ENCODE results near the gene LMNA.

LMNA gene

DNA sequence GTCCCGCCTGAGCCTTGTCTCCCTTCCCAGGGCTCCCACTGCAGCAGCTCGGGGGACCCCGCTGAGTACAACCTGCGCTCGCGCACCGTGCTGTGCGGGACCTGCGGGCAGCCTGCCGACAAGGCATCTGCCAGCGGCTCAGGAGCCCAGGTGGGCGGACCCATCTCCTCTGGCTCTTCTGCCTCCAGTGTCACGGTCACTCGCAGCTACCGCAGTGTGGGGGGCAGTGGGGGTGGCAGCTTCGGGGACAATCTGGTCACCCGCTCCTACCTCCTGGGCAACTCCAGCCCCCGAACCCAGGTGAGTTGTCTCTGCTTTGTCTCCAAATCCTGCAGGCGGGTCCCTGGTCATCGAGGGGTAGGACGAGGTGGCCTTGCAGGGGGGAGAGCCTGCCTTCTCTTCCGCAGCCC, 24.0 kb downstream of the LMNA start:
- no peaks in the 10 kb centered on the region for H3K79me2 ChIP-seq (ENCODE audit: control insufficient read depth, low read length)
- H3K27ac ChIP-seq (ENCODE audit: low read depth, low read length) = no peak overlapping the region
- no peaks in the 10 kb centered on the region for H3K4me1 ChIP-seq (ENCODE audit: control insufficient read depth, low read length)
- no peaks in the 10 kb centered on the region for H3K27me3 ChIP-seq (ENCODE audit: control insufficient read depth, low read length)
- no peaks in the 10 kb centered on the region for H3F3A ChIP-seq (ENCODE audit: control insufficient read depth, insufficient read depth)
- TF ChIP-seq EZH2phosphoT487 (IDR thresholded peaks at IDR 0.05; ENCODE audit: borderline replicate concordance, low read length) = no peak
- TF ChIP-seq, protein P1, sequence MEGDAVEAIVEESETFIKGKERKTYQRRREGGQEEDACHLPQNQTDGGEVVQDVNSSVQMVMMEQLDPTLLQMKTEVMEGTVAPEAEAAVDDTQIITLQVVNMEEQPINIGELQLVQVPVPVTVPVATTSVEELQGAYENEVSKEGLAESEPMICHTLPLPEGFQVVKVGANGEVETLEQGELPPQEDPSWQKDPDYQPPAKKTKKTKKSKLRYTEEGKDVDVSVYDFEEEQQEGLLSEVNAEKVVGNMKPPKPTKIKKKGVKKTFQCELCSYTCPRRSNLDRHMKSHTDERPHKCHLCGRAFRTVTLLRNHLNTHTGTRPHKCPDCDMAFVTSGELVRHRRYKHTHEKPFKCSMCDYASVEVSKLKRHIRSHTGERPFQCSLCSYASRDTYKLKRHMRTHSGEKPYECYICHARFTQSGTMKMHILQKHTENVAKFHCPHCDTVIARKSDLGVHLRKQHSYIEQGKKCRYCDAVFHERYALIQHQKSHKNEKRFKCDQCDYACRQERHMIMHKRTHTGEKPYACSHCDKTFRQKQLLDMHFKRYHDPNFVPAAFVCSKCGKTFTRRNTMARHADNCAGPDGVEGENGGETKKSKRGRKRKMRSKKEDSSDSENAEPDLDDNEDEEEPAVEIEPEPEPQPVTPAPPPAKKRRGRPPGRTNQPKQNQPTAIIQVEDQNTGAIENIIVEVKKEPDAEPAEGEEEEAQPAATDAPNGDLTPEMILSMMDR (IDR thresholded peaks at IDR 0.05; ENCODE audit: low read depth, low read length, poor library complexity, severe bottlenecking) = no peak
- no peaks in the 10 kb centered on the region for H3K36me3 ChIP-seq (ENCODE audit: control insufficient read depth, low read length)
- H4K20me1 ChIP-seq (ENCODE audit: control insufficient read depth, insufficient read depth, low read depth, low read length) = no peaks in the 10 kb centered on the region
- H3K9me2 ChIP-seq (replicated peaks; ENCODE audit: control insufficient read depth, low read length) = no peaks in the 10 kb centered on the region
- H3K4me3 ChIP-seq (ENCODE audit: low read length) = no peak overlapping the region
- H3K9me3 ChIP-seq (ENCODE audit: control insufficient read depth, insufficient read depth, low read length) = no peaks in the 10 kb centered on the region
- no peak overlapping the region for H3K4me2 ChIP-seq (ENCODE audit: low read length)

DNA sequence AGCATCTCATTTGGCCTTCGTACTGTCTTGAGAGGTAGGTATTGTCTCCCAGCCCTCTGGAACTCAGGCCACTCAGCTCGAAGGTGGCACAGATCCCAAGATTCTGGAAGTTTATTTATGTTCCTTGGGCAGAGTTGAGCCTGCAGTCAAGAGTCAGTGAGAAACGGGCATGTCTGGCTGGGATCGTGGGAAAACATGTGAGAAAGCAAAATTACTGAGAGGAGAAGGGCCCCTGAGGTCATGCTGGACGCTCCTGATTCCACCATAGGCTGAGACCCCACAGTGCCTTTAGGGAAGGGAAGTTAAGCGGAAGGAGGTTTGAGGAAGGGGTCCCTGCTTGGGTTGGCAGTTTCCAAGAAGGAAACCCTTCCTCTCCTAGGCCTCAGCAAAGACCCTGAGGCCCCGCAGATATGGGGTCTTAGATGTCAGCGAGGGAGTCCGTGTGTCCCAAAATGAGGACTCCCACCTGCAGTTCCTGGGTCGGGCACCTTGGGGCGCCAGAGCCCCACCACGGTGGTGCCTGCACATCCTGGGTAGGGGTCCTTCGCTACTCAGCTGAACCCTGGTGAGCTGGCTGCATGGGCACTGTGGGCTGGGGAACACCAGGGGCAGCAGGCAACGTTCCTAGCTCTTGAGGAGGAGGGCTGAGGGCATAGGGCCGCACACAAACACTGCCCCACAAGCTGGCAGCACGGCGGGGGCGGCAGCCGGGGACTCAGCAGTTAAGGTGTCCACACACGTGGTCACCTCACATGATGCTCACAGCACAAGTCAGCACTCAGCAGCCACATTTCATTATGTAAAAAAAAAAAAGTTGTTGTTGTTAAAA, 26.6 kb downstream of the LMNA start:
- H4K20me1 ChIP-seq (ENCODE audit: control insufficient read depth, insufficient read depth, low read depth, low read length) = no peaks in the 10 kb centered on the region
- H3F3A ChIP-seq (ENCODE audit: control insufficient read depth, insufficient read depth) = no peaks in the 10 kb centered on the region
- TF ChIP-seq EZH2phosphoT487 (IDR thresholded peaks at IDR 0.05; ENCODE audit: borderline replicate concordance, low read length) = no peak
- TF ChIP-seq, protein P1 (IDR thresholded peaks at IDR 0.05; ENCODE audit: low read depth, low read length, poor library complexity, severe bottlenecking) = peak; percentile 95
- no peak overlapping the region for H3K27ac ChIP-seq (ENCODE audit: low read depth, low read length)
- H3K4me3 ChIP-seq (ENCODE audit: low read length) = no peak overlapping the region
- H3K4me2 ChIP-seq (ENCODE audit: low read length) = no peak overlapping the region
- H3K36me3 ChIP-seq (ENCODE audit: control insufficient read depth, low read length) = no peaks in the 10 kb centered on the region
- H3K79me2 ChIP-seq (ENCODE audit: control insufficient read depth, low read length) = no peaks in the 10 kb centered on the region
- no peaks in the 10 kb centered on the region for H3K27me3 ChIP-seq (ENCODE audit: control insufficient read depth, low read length)
- H3K9me3 ChIP-seq (ENCODE audit: control insufficient read depth, insufficient read depth, low read length) = no peaks in the 10 kb centered on the region
- H3K4me1 ChIP-seq (ENCODE audit: control insufficient read depth, low read length) = peaks cover 4% of the 10 kb centered on the region
- H3K9me2 ChIP-seq (replicated peaks; ENCODE audit: control insufficient read depth, low read length) = no peaks in the 10 kb centered on the region

DNA sequence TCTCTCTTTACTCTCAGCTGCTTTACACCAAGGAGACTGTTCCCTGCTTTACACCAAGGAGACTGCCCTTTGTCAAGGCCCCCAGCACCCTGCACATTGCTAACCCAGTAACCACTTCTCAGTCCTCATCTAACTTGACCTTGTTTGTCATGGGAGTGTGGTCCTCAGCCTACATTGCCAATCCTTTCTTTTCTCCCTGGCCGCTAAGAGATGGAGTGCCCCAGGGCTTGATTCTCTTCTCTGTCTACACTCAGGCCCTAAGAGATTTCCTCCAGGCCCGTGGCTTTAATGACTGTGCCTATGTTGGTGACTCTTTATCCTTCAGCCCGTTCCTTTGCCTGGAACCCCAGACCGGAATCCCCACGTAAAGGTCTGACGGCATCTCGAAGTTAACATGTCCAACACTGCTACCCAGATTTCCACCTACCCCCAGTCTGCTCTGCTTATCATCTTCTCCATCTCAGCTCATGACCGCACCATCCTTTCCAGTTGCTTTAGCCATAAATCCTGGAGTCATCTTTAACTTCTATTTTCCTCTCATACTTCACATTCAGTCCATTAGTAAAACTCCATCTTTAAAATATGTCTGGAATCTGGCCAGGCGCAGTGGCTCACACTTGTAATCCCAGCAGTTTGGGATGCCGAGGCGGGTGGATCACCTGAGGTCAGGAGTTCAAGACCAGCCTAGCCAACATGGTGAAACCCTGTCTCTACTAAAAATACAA, 29.4 kb downstream of the LMNA start:
- Histone ChIP-seq H3K9me3 (ENCODE audit: control insufficient read depth, insufficient read depth, low read length) (no peaks in the 10 kb centered on the region), H3K36me3 (ENCODE audit: control insufficient read depth, low read length) (no peaks in the 10 kb centered on the region), H3K27me3 (ENCODE audit: control insufficient read depth, low read length) (no peaks in the 10 kb centered on the region), H3K9me2 (replicated peaks; ENCODE audit: control insufficient read depth, low read length) (no peaks in the 10 kb centered on the region), H3K4me3 (ENCODE audit: low read length) (no peak overlapping the region), H3K27ac (ENCODE audit: low read depth, low read length) (no peak overlapping the region), H3K4me2 (ENCODE audit: low read length) (no peak overlapping the region), H3K79me2 (ENCODE audit: control insufficient read depth, low read length) (no peaks in the 10 kb centered on the region), H4K20me1 (ENCODE audit: control insufficient read depth, insufficient read depth, low read depth, low read length) (no peaks in the 10 kb centered on the region), H3F3A (ENCODE audit: control insufficient read depth, insufficient read depth) (no peaks in the 10 kb centered on the region; the same call in 1 of the 2 replicates), H3K4me1 (ENCODE audit: control insufficient read depth, low read length) (peaks cover 33% of the 10 kb centered on the region)
- TF ChIP-seq, protein P1 (IDR thresholded peaks at IDR 0.05; ENCODE audit: low read depth, low read length, poor library complexity, severe bottlenecking) = no peak
- TF ChIP-seq EZH2phosphoT487 (IDR thresholded peaks at IDR 0.05; ENCODE audit: borderline replicate concordance, low read length) = no peak
